Endothelial cell of umbilical vein (primary cell): ENCODE results near the gene INAVA. TPM values are rescaled to one million over a fixed set of nuclear protein-coding genes. Genes with fewer than 3 reads are reported as not detected.
"Not testable (repeated sequence)": the region's sequence is repeated elsewhere in the genome, so short reads cannot be mapped to it uniquely, and the experiment has no call there.

Experiments used
- BruUV-seq: library from RNA; stranded (reverse); fragments of 400-500 nt; replicated peaks from 2 replicates; lab custom pipeline; 2021; lab: Mats Ljungman, UMichigan
- CTCF ChIA-PET: fragments of 300-600, 350-600 bp; sonication (Branson Sonifier 250); formaldehyde crosslinking; loops from one replicate; lab custom pipeline; 2021; ENCODE audit warnings: antibody characterized with exemption, inconsistent platforms; lab: Charles Lee
- POLR2A ChIA-PET: fragments of 300-600, 350-600 bp; sonication (Branson Sonifier 250); formaldehyde crosslinking; loops from one replicate; lab custom pipeline; 2021; ENCODE audit warnings: antibody characterized with exemption, inconsistent platforms; lab: Charles Lee
- DNase-seq: peaks from one replicate; pipeline ENCODE4 v3.0.0-alpha.2; 2011; ENCODE audit warnings: low read depth, low spot score
- FAIRE-seq: peaks from 2 replicates; lab custom pipeline; 2011; peaks lifted over from hg19 to GRCh38; lab: Jason Lieb, UNC
- H2AFZ ChIP-seq: 2 replicates; pipeline ENCODE4 v1.6.0; 2012; ENCODE audit warnings: low read depth, low read length, control low read depth, inconsistent platforms
- H3K27ac ChIP-seq: 2 replicates; pipeline ENCODE4 v1.5.1; 2011; ENCODE audit warnings: low read depth, mild to moderate bottlenecking, control low read depth, low read length, moderate library complexity; ENCODE audit not compliant: insufficient read depth
- H3K27me3 ChIP-seq, 2 experiments: 2 replicates each; pipeline versions ENCODE4 v1.6.0 to v1.6.1; 2011; ENCODE audit warnings: low read length in 2 of 2, mixed read lengths in 1 of 2; ENCODE audit not compliant: control insufficient read depth in 2 of 2, insufficient read depth in 2 of 2
- H3K36me3 ChIP-seq, 2 experiments: 2 replicates in 1 of 2; 3 replicates in 1 of 2; pipeline ENCODE4 v1.5.1; 2011; ENCODE audit warnings: low read length in 2 of 2, mild to moderate bottlenecking in 1 of 2, moderate library complexity in 1 of 2; ENCODE audit not compliant: control insufficient read depth in 2 of 2, insufficient read depth in 2 of 2; ENCODE audit errors: extremely low read depth in 1 of 2
- H3K4me1 ChIP-seq: 3 replicates; pipeline ENCODE4 v1.5.1; 2011; ENCODE audit warnings: mild to moderate bottlenecking, low read length; ENCODE audit not compliant: control insufficient read depth, insufficient read depth; ENCODE audit errors: extremely low read depth
- H3K4me2 ChIP-seq: 2 replicates; pipeline ENCODE4 v1.6.1; 2011; ENCODE audit warnings: low read length, control low read depth, mixed read lengths; ENCODE audit not compliant: insufficient read depth
- H3K4me3 ChIP-seq, 3 experiments: fragments of 200-600 bp in 1 of 3; sonication (generic), shearing (Covaris generic) in 1 of 3; replicated peaks in 1 of 3; 2 replicates each; pipeline ENCODE4 v1.5.1; 2011 to 2016; ENCODE audit warnings: control low read depth in 3 of 3, low read length in 3 of 3, mild to moderate bottlenecking in 2 of 3, inconsistent platforms in 1 of 3, low read depth in 1 of 3, moderate library complexity in 1 of 3; ENCODE audit not compliant: insufficient read depth in 1 of 3
- H3K79me2 ChIP-seq: 2 replicates; pipeline ENCODE4 v1.6.0; 2012; ENCODE audit warnings: low read length, inconsistent platforms; ENCODE audit not compliant: control insufficient read depth, insufficient read depth
- H3K9ac ChIP-seq: replicated peaks from 2 replicates; pipeline ENCODE3; 2011; ENCODE audit warnings: low read length, control low read depth; ENCODE audit not compliant: insufficient read depth; ENCODE audit errors: extremely low read depth
- H3K9me1 ChIP-seq: replicated peaks from 3 replicates; pipeline ENCODE4 v1.6.0; 2011; ENCODE audit warnings: mild to moderate bottlenecking, low read length; ENCODE audit not compliant: control insufficient read depth, insufficient read depth; ENCODE audit errors: extremely low read depth
- H3K9me3 ChIP-seq: replicated peaks from 2 replicates; pipeline ENCODE4 v1.5.1; 2012; ENCODE audit warnings: low read length, inconsistent platforms; ENCODE audit not compliant: control insufficient read depth, insufficient read depth
- H4K20me1 ChIP-seq: replicated peaks from 2 replicates; pipeline ENCODE3; 2011; ENCODE audit warnings: mild to moderate bottlenecking, low read length; ENCODE audit not compliant: control insufficient read depth, insufficient read depth; ENCODE audit errors: extremely low read depth
- EZH2 ChIP-seq: IDR thresholded peaks from 2 replicates; pipeline ENCODE4 v1.6.1; 2012; ENCODE audit warnings: borderline replicate concordance, low read depth, mild to moderate bottlenecking, moderate library complexity, low read length, inconsistent platforms; ENCODE audit not compliant: severe bottlenecking
- FOS ChIP-seq: IDR thresholded peaks from 2 replicates; pipeline ENCODE4 v1.6.1; 2011; ENCODE audit warnings: mild to moderate bottlenecking, low read length, moderate library complexity, borderline replicate concordance; ENCODE audit not compliant: insufficient read depth
- GATA2 ChIP-seq: IDR thresholded peaks from 2 replicates; pipeline ENCODE4 v1.7.0; 2011; ENCODE audit warnings: low read depth, mild to moderate bottlenecking, moderate library complexity, mixed read lengths, low read length; ENCODE audit not compliant: insufficient read length, insufficient read depth
- JUN ChIP-seq: IDR thresholded peaks from 2 replicates; pipeline ENCODE4 v1.6.1; 2011; ENCODE audit warnings: borderline replicate concordance, low read depth; ENCODE audit not compliant: insufficient read length, insufficient read depth
- MYC ChIP-seq: IDR thresholded peaks from one replicate; pipeline ENCODE4 v1.6.1; 2011; ENCODE audit warnings: mild to moderate bottlenecking, low read depth, low read length
- POLR2A ChIP-seq: IDR thresholded peaks from 2 replicates; pipeline ENCODE4 v1.6.1; 2012; ENCODE audit warnings: low read depth, mild to moderate bottlenecking, control low read depth, low read length
- POLR2AphosphoS5 ChIP-seq: IDR thresholded peaks from 2 replicates; pipeline ENCODE4 v1.6.1; 2012; ENCODE audit warnings: low read depth, mild to moderate bottlenecking, control low read depth, low read length, moderate library complexity; ENCODE audit not compliant: insufficient read depth
- dilution Hi-C: fragments of 300-500 bp; cut with MboI; formaldehyde crosslinking; loops from one replicate; pipeline ENCODE4 v1.15.0; 2019; ENCODE audit warnings: low sequenced_read_pairs; ENCODE audit not compliant: extremely low pct_ligation_motif_present
- intact Hi-C: fragments of 100-400 bp; cut with micrococcal nuclease; formaldehyde crosslinking; loops from one replicate; pipeline ENCODE4 v1.10.0; 2022
- polyA plus RNA-seq, 4 experiments: library from polyadenylated mRNA; depleted of rRNA in 3 of 4; stranded (reverse) in 3 of 4; unstranded in 1 of 4; fragments of >200 nt; gene quantifications; 2 replicates each; pipeline versions ENCODE4 v1.2.1 to v1.2.3, GENCODE V29; 2011 to 2012; ENCODE audit warnings: missing spikeins in 1 of 4
- total RNA-seq: library from RNA; stranded (reverse); gene quantifications from 2 replicates; pipeline ENCODE4 v1.2.3, GENCODE V29; 2021
- TF ChIP-seq, protein P1 (sequence below): IDR thresholded peaks from 2 replicates; pipeline ENCODE4 v1.6.1; 2011; ENCODE audit not compliant: insufficient read depth, insufficient read length
- TF ChIP-seq, protein P2 (sequence below), 2 donors: IDR thresholded peaks; 1 replicate in 1 of 2; 2 replicates in 1 of 2; pipeline ENCODE4 v1.5.1; 2011; ENCODE audit warnings: low read length in 2 of 2, mild to moderate bottlenecking in 2 of 2, moderate library complexity in 2 of 2, control low read depth in 1 of 2, inconsistent platforms in 1 of 2, low read depth in 1 of 2; ENCODE audit not compliant: insufficient read depth in 1 of 2; ENCODE audit errors: extremely low read depth in 1 of 2

Gene INAVA
- total and polyA plus RNA-seq, 2 donors (not counting 3 experiments of a cell fraction or from before 2014, with no cell fraction given) = 0.42 TPM; not detected in 1

DNA sequence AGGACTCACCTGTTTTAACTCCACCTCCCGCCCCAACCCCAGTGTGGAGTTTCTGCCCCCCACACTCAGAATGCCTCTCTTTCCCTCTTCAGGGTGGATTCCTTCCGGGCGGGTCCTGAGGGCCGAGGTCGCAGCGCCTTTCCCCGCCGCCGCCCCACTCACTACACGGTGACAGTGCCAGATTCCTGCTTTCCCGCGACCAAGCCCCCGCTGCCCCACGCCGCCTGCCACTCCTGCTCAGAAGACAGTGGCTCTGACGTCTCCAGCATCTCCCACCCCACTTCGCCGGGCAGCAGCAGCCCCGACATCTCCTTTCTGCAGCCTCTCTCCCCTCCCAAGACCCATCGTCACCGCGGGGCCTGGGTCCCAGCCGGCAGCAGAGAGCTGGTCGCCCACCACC lies 16.7 kb downstream of the INAVA start:
- ChIA-PET CTCF (no interaction called here), POLR2A (no interaction called here)
- no TSS peak for BruUV-seq
- DNase-seq (no peak), FAIRE-seq (no peak)
- H3K4me2 ChIP-seq = no peak overlapping the region
- H3K27ac ChIP-seq = no peak overlapping the region
- TF ChIP-seq POLR2AphosphoS5 = no peak
- TF ChIP-seq, protein P1, sequence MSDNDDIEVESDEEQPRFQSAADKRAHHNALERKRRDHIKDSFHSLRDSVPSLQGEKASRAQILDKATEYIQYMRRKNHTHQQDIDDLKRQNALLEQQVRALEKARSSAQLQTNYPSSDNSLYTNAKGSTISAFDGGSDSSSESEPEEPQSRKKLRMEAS = no peak
- no peak for TF ChIP-seq MYC
- TF ChIP-seq POLR2A = no peak
- TF ChIP-seq JUN = no peak
- no peak for TF ChIP-seq GATA2
- no peak for TF ChIP-seq FOS
- TF ChIP-seq, protein P2, sequence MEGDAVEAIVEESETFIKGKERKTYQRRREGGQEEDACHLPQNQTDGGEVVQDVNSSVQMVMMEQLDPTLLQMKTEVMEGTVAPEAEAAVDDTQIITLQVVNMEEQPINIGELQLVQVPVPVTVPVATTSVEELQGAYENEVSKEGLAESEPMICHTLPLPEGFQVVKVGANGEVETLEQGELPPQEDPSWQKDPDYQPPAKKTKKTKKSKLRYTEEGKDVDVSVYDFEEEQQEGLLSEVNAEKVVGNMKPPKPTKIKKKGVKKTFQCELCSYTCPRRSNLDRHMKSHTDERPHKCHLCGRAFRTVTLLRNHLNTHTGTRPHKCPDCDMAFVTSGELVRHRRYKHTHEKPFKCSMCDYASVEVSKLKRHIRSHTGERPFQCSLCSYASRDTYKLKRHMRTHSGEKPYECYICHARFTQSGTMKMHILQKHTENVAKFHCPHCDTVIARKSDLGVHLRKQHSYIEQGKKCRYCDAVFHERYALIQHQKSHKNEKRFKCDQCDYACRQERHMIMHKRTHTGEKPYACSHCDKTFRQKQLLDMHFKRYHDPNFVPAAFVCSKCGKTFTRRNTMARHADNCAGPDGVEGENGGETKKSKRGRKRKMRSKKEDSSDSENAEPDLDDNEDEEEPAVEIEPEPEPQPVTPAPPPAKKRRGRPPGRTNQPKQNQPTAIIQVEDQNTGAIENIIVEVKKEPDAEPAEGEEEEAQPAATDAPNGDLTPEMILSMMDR (IDR thresholded peaks at IDR 0.05; ENCODE audit: extremely low read depth in 1 of 2, insufficient read depth in 1 of 2, low read depth in 1 of 2, low read length in 2 of 2) = no peak
- no peak for TF ChIP-seq EZH2
- intact Hi-C loops = no loop called here
- H3K4me3 ChIP-seq = no peak overlapping the region
- H4K20me1 ChIP-seq = no peaks in the 10 kb centered on the region
- dilution Hi-C loops = no loop called here
- H2AFZ ChIP-seq = no peak overlapping the region
- no peaks in the 10 kb centered on the region for H3K9me3 ChIP-seq
- H3K9ac ChIP-seq = no peak overlapping the region
- H3K4me1 ChIP-seq = no peaks in the 10 kb centered on the region
- no peaks in the 10 kb centered on the region for H3K9me1 ChIP-seq
- peaks cover 0 to 3% of the 10 kb centered on the region in 2 experiments for H3K27me3 ChIP-seq
- H3K79me2 ChIP-seq = no peaks in the 10 kb centered on the region
- H3K36me3 ChIP-seq = no peaks in the 10 kb centered on the region

DNA sequence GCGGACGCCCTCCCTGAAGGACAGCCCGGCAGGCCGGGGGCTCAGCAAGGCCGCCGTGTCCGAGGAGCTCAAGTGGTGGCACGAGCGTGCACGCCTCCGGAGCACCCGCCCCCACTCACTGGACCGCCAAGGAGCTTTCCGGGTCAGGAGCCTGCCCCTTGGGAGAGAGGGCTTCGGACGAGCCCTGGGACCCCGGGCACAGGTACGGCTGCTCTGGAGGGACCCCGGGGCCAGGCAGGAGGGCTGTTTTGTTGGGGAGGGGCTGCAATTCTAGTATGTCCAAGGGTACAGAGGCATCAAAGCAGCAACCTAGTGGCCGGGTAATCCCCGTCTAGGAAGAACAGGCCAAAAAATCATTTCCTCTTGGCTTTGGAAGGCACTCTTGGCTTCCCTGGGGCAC lies 17.2 kb downstream of the INAVA start:
- BruUV-seq, H3K27me3 ChIP-seq, H3K9ac ChIP-seq, DNase-seq, H3K9me1 ChIP-seq, FAIRE-seq, dilution Hi-C loops, H4K20me1 ChIP-seq, POLR2A ChIA-PET, H3K4me1 ChIP-seq, H3K79me2 ChIP-seq, H3K9me3 ChIP-seq, H3K4me2 ChIP-seq, H3K36me3 ChIP-seq, intact Hi-C loops, H3K27ac ChIP-seq, H2AFZ ChIP-seq, H3K4me3 ChIP-seq: not testable (repeated sequence)
- CTCF ChIA-PET = interaction anchor here (0.7 kb wide), 1 partner anchor 9 kb away, joined by 3 read pairs; no protein-coding TSS in a partner anchor
